Testis (tissue), 3 donors: Measurements from ENCODE around the gene PEX11G. TPM values are rescaled to one million over a fixed set of nuclear protein-coding genes. Genes with fewer than 3 reads are reported as not detected.

ENCODE experiments used
- DNase-seq: peaks from one replicate; pipeline ENCODE4 v3.0.0-alpha.2; 2019
- H3K27ac ChIP-seq, 2 donors: fragments of 200-600 bp; sonication (generic); one replicate each; pipeline ENCODE4 v1.5.1; 2019
- H3K27me3 ChIP-seq: fragments of 200-600 bp; sonication (generic); one replicate; pipeline ENCODE4 v1.5.1; 2019
- H3K36me3 ChIP-seq: fragments of 200-600 bp; sonication (generic); one replicate; pipeline ENCODE4 v1.5.1; 2017; ENCODE audit warnings: low read depth; ENCODE audit errors: missing control alignments
- H3K4me1 ChIP-seq: fragments of 200-600 bp; sonication (generic); one replicate; pipeline ENCODE4 v1.5.1; 2019
- H3K4me3 ChIP-seq, 2 donors: fragments of 200-600 bp; sonication (generic); one replicate each; pipeline ENCODE4 v1.5.1; 2017 to 2019
- H3K9me3 ChIP-seq: fragments of 200-600 bp; sonication (generic); one replicate; pipeline ENCODE4 v1.5.1; 2017
- POLR2A ChIP-seq: fragments of 450-650 bp; IDR thresholded peaks from one replicate; pipeline ENCODE4 v1.6.1; 2017; ENCODE audit warnings: antibody characterized with exemption, mild to moderate bottlenecking, moderate library complexity
- WGBS, 2 donors: methylation state at CpG; one replicate each; pipeline ENCODE4 v1.1.5; 2018; 5-methylcytosine and 5-hydroxymethylcytosine counted together
- intact Hi-C: fragments of 100-400 bp; cut with DNase I; formaldehyde crosslinking; loops from one replicate; pipeline ENCODE4 v1.15.1; 2023; ENCODE audit warnings: low total_unique reads
- polyA plus RNA-seq: library from polyadenylated mRNA; stranded (reverse); fragments of 350-450 nt; fragmentation: Illumina TruSeq; extraction: RNeasy Lipid Tissue Mini Kit (QIAGEN cat#74804); gene quantifications from one replicate; pipeline ENCODE4 v1.2.3, GENCODE V29; 2014; ENCODE audit warnings: low read depth, low replicate concordance; ENCODE audit not compliant: insufficient read depth
- total RNA-seq, 2 donors: library from RNA; depleted of rRNA; stranded (reverse); fragments of >200 nt; gene quantifications; one replicate each; pipeline ENCODE4 v1.2.3, GENCODE V29; 2016
- TF ChIP-seq, protein P1 (sequence below), 3 experiments: fragments of 450-650 bp in 2 of 3; fragments of 200-600 bp in 1 of 3; sonication (generic) in 1 of 3; IDR thresholded peaks; one replicate each; pipeline ENCODE4 v1.5.1; 2016 to 2019; ENCODE audit warnings: antibody characterized with exemption in 3 of 3, mild to moderate bottlenecking in 2 of 3, moderate library complexity in 1 of 3

Gene PEX11G
- total and polyA plus RNA-seq, 3 donors from 2014 or later, result 12.3 to 26.0 (median 20.9) TPM

- intact Hi-C loops, result no loop called here
- no peaks in the 10 kb centered on the region for H3K9me3 ChIP-seq
- 93% methylated on average over 28 to 32 of the region's 32 CpGs for WGBS, 2 donors
These were observed 39.8 kb upstream of the PEX11G start for GRCh38 chr19:7528522-7529245.

GRCh38 chr19:7528192-7528519 lies 39.3 kb upstream of the PEX11G start:
- no peak for TF ChIP-seq POLR2A
- TF ChIP-seq, protein P1, sequence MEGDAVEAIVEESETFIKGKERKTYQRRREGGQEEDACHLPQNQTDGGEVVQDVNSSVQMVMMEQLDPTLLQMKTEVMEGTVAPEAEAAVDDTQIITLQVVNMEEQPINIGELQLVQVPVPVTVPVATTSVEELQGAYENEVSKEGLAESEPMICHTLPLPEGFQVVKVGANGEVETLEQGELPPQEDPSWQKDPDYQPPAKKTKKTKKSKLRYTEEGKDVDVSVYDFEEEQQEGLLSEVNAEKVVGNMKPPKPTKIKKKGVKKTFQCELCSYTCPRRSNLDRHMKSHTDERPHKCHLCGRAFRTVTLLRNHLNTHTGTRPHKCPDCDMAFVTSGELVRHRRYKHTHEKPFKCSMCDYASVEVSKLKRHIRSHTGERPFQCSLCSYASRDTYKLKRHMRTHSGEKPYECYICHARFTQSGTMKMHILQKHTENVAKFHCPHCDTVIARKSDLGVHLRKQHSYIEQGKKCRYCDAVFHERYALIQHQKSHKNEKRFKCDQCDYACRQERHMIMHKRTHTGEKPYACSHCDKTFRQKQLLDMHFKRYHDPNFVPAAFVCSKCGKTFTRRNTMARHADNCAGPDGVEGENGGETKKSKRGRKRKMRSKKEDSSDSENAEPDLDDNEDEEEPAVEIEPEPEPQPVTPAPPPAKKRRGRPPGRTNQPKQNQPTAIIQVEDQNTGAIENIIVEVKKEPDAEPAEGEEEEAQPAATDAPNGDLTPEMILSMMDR (IDR thresholded peaks at IDR 0.05), result no peak
- no peak for DNase-seq
- intact Hi-C loops, result no loop called here
- H3K4me1 ChIP-seq, result peaks cover 7% of the 10 kb centered on the region
- 87% methylated on average over 7 of the region's 7 CpGs; no CpG with 5 or more reads in 1 of the 2 donors for WGBS, 2 donors
- no peak overlapping the region for H3K4me3 ChIP-seq
- H3K27me3 ChIP-seq, result no peaks in the 10 kb centered on the region
- H3K36me3 ChIP-seq, result no peaks in the 10 kb centered on the region
- no peaks in the 10 kb centered on the region for H3K9me3 ChIP-seq
- H3K27ac ChIP-seq, result no peak overlapping the region

More at GRCh38 chr19:7528522-7529245, 39.8 kb upstream of the PEX11G start:
- H3K4me1 ChIP-seq, result peaks cover 7% of the 10 kb centered on the region
- no peaks in the 10 kb centered on the region for H3K36me3 ChIP-seq
- no peak overlapping the region for H3K27ac ChIP-seq
- H3K4me3 ChIP-seq, result no peak overlapping the region
- no peak for DNase-seq
- no peaks in the 10 kb centered on the region for H3K27me3 ChIP-seq
- TF ChIP-seq, protein P1 (IDR thresholded peaks at IDR 0.05), result no peak
- TF ChIP-seq POLR2A, result no peak

DNA sequence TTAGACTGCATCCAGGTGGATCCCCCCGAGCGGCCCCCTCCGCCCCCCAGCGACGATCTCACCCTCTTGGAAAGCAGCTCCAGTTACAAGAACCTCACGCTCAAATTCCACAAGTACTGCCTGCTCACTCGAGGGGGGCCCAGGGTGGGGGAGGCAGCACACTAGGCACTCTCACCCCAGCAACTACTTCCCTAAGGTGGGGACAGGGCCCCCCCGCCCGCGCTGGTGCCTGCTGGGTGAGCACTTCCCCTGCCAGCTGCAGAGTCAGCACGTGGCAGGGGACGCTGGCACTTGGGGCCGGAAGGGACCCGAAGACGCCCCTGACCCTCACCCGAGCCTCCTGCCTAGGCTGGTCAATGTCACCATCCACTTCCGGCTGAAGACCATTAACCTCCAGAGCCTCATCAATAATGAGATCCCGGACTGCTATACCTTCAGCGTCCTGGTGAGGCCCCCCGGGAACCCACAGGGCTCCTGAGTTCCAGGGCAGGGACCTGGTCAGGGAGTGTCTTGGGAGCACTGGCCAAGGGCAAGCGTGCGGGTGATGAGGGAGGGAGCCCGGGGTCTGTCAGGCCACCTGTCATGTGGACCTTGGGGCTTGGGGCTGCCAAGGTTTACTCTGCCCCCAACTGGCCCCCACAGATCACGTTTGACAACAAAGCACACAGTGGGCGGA lies 38.8 kb upstream of the PEX11G start:
- Histone ChIP-seq H3K27ac (no peak overlapping the region), H3K4me1 (peaks cover 8% of the 10 kb centered on the region), H3K4me3 (no peak overlapping the region), H3K9me3 (no peaks in the 10 kb centered on the region), H3K27me3 (no peaks in the 10 kb centered on the region), H3K36me3 (no peaks in the 10 kb centered on the region)
- 80 to 86% methylated on average over 13 to 25 of the region's 25 CpGs for WGBS, 2 donors
- no peak for DNase-seq
- intact Hi-C loops, result no loop called here
- no peak for TF ChIP-seq POLR2A
- TF ChIP-seq, protein P1 (IDR thresholded peaks at IDR 0.05), result no peak

GRCh38 chr19:7526059-7526929 lies 37.5 kb upstream of the PEX11G start:
- no peak for DNase-seq
- WGBS, 2 donors, result 85 to 91% methylated on average over 23 to 31 of the region's 31 CpGs
- Histone ChIP-seq H3K27ac (no peak overlapping the region), H3K36me3 (no peaks in the 10 kb centered on the region), H3K4me3 (no peak overlapping the region), H3K27me3 (no peaks in the 10 kb centered on the region), H3K4me1 (peaks cover 13% of the 10 kb centered on the region), H3K9me3 (no peaks in the 10 kb centered on the region)
- TF ChIP-seq, protein P1 (IDR thresholded peaks at IDR 0.05), result no peak
- TF ChIP-seq POLR2A, result no peak
- intact Hi-C loops, result no loop called here
